ENCODE results near the gene NTM. TPM values are rescaled to one million over a fixed set of nuclear protein-coding genes. Genes with fewer than 3 reads are reported as not detected.

NTM gene
- polyA plus RNA-seq, 1 donor = 10.4 TPM

GRCh38 chr11:131979364-131979763, 608.9 kb downstream of the NTM start:
- DNase-seq = no peak

- DNase-seq = no peak
These were observed 609.8 kb downstream of the NTM start for GRCh38 chr11:131980199-131980598.

- DNase-seq = no peak
These were observed 610.7 kb downstream of the NTM start for GRCh38 chr11:131980888-131981668.

GRCh38 chr11:131982154-131982553, 611.7 kb downstream of the NTM start:
- no peak for DNase-seq

- DNase-seq = peak; percentile 69
These were observed 615.5 kb downstream of the NTM start for GRCh38 chr11:131985846-131986301.

GRCh38 chr11:131987703-131988102, 617.3 kb downstream of the NTM start:
- DNase-seq = no peak

GRCh38 chr11:131991606-131992005, 621.2 kb downstream of the NTM start:
- DNase-seq = no peak

- DNase-seq = no peak
These were observed 622.8 kb downstream of the NTM start for GRCh38 chr11:131993246-131993645.

- no peak for DNase-seq
These were observed 627.6 kb downstream of the NTM start for GRCh38 chr11:131998020-131998419.

- no peak for DNase-seq
These were observed 628.7 kb downstream of the NTM start for GRCh38 chr11:131999084-131999483.

- DNase-seq = no peak
These were observed 629.5 kb downstream of the NTM start for GRCh38 chr11:131999955-132000354.

- no peak for DNase-seq
These were observed 635.5 kb downstream of the NTM start for GRCh38 chr11:132005887-132006286.

- no peak for DNase-seq
These were observed 636.6 kb downstream of the NTM start for GRCh38 chr11:132006884-132007580.

- DNase-seq = no peak
These were observed 637.8 kb downstream of the NTM start for GRCh38 chr11:132008226-132008625.

GRCh38 chr11:132008872-132009271, 638.5 kb downstream of the NTM start:
- no peak for DNase-seq

GRCh38 chr11:132020001-132020400, 649.6 kb downstream of the NTM start:
- no peak for DNase-seq

GRCh38 chr11:132022285-132022684, 651.9 kb downstream of the NTM start:
- no peak for DNase-seq

GRCh38 chr11:132022733-132023478, 652.5 kb downstream of the NTM start:
- no peak for DNase-seq

- DNase-seq = no peak
These were observed 654.3 kb downstream of the NTM start for GRCh38 chr11:132024587-132025295.

GRCh38 chr11:132026746-132027145, 656.3 kb downstream of the NTM start:
- no peak for DNase-seq

- peak; percentile 34 for DNase-seq
These were observed 658.2 kb downstream of the NTM start for GRCh38 chr11:132028380-132029240.

GRCh38 chr11:132030896-132031295, 660.5 kb downstream of the NTM start:
- DNase-seq = no peak
